NCI-H1694 (cell line): ENCODE data around the gene TIPRL.

Experiments used
- DNase-seq: peaks from one replicate; lab custom pipeline; 2025; lab: John Stamatoyannopoulos, UW

Gene TIPRL

GRCh38 chr1:168213349-168213748, 34.6 kb downstream of the TIPRL start:
- no peak for DNase-seq

GRCh38 chr1:168216171-168216570, 37.4 kb downstream of the TIPRL start:
- DNase-seq = no peak

GRCh38 chr1:168217664-168218063, 38.9 kb downstream of the TIPRL start:
- DNase-seq = no peak

- no peak for DNase-seq
These were observed 39.9 kb downstream of the TIPRL start for GRCh38 chr1:168218658-168219057.

- no peak for DNase-seq
These were observed 41.7 kb downstream of the TIPRL start for GRCh38 chr1:168220470-168220871.

GRCh38 chr1:168221275-168221674, 42.5 kb downstream of the TIPRL start:
- DNase-seq = no peak

- DNase-seq = no peak
These were observed 44.5 kb downstream of the TIPRL start for GRCh38 chr1:168223261-168223660.

GRCh38 chr1:168223681-168224540, 45.1 kb downstream of the TIPRL start:
- no peak for DNase-seq

- no peak for DNase-seq
These were observed 46.2 kb downstream of the TIPRL start for GRCh38 chr1:168224991-168225390.

- DNase-seq = peak; percentile 37
These were observed 46.9 kb downstream of the TIPRL start, which contains the start of gene SFT2D2 for GRCh38 chr1:168225476-168226190. Gene SFT2D2, plus strand, starts transcription at chr1:168226004. Its CDS starts 76 bp downstream, at chr1:168226080.

GRCh38 chr1:168227620-168228019, 48.9 kb downstream of the TIPRL start:
- no peak for DNase-seq

- DNase-seq = no peak
These were observed 51.1 kb downstream of the TIPRL start for GRCh38 chr1:168229893-168230292.

- no peak for DNase-seq
These were observed 51.9 kb downstream of the TIPRL start for GRCh38 chr1:168230709-168231108.

- peak; percentile 44 for DNase-seq
These were observed 56.2 kb downstream of the TIPRL start for GRCh38 chr1:168234846-168235547.

- no peak for DNase-seq
These were observed 56.8 kb downstream of the TIPRL start for GRCh38 chr1:168235548-168235885.

- no peak for DNase-seq
These were observed 57.2 kb downstream of the TIPRL start for GRCh38 chr1:168235937-168236336.

GRCh38 chr1:168236836-168237611, 58.3 kb downstream of the TIPRL start:
- no peak for DNase-seq

- no peak for DNase-seq
These were observed 64.4 kb downstream of the TIPRL start for GRCh38 chr1:168243198-168243597.

GRCh38 chr1:168243636-168244212, 65.0 kb downstream of the TIPRL start:
- no peak for DNase-seq

GRCh38 chr1:168245042-168245441, 66.3 kb downstream of the TIPRL start:
- DNase-seq = no peak

GRCh38 chr1:168246506-168246905, 67.7 kb downstream of the TIPRL start:
- DNase-seq = no peak
